GM19035 (cell line): Measurements from ENCODE around the gene SLC24A5.

Experiments
- ATAC-seq: cut with Tn5 transposase; IDR thresholded peaks from one replicate; pipeline ENCODE4 v1.9.1; 2021; ENCODE audit not compliant: unreplicated experiment

The SLC24A5 gene

GRCh38 chr15:48120745-48121144 is at the start of gene SLC24A5:
Gene SLC24A5 (plus strand): TSS chr15:48120990. CDS start chr15:48121045, 55 bp downstream.
- no peak for ATAC-seq

GRCh38 chr15:48072941-48073340 is 47.8 kb upstream of the SLC24A5 start:
- no peak for ATAC-seq

GRCh38 chr15:48073881-48074280 is 46.9 kb upstream of the SLC24A5 start:
- no peak for ATAC-seq

- ATAC-seq = no peak
These were observed 44.3 kb upstream of the SLC24A5 start for GRCh38 chr15:48076454-48076853.

- ATAC-seq = no peak
These were observed 43.1 kb upstream of the SLC24A5 start for GRCh38 chr15:48077616-48078184.

GRCh38 chr15:48084759-48085590 is 35.8 kb upstream of the SLC24A5 start:
- no peak for ATAC-seq

GRCh38 chr15:48085591-48085930 is 35.2 kb upstream of the SLC24A5 start:
- ATAC-seq = no peak

GRCh38 chr15:48086133-48086532 is 34.7 kb upstream of the SLC24A5 start:
- no peak for ATAC-seq

GRCh38 chr15:48086576-48086975 is 34.2 kb upstream of the SLC24A5 start:
- no peak for ATAC-seq

GRCh38 chr15:48087844-48088243 is 32.9 kb upstream of the SLC24A5 start:
- no peak for ATAC-seq

- no peak for ATAC-seq
These were observed 31.1 kb upstream of the SLC24A5 start for GRCh38 chr15:48089702-48090101.

GRCh38 chr15:48090115-48090514 is 30.7 kb upstream of the SLC24A5 start:
- ATAC-seq = no peak

GRCh38 chr15:48090666-48091065 is 30.1 kb upstream of the SLC24A5 start:
- ATAC-seq = no peak

GRCh38 chr15:48091522-48091921 is 29.3 kb upstream of the SLC24A5 start:
- ATAC-seq = no peak

GRCh38 chr15:48096355-48096786 is 24.4 kb upstream of the SLC24A5 start:
- peak; percentile 65 for ATAC-seq

GRCh38 chr15:48096813-48097212 is 24.0 kb upstream of the SLC24A5 start:
- ATAC-seq = no peak

GRCh38 chr15:48097264-48097663 is 23.5 kb upstream of the SLC24A5 start:
- ATAC-seq = no peak

- no peak for ATAC-seq
These were observed 19.3 kb upstream of the SLC24A5 start for GRCh38 chr15:48101376-48101961.

- ATAC-seq = no peak
These were observed 18.6 kb upstream of the SLC24A5 start for GRCh38 chr15:48102167-48102566.

- no peak for ATAC-seq
These were observed 17.1 kb upstream of the SLC24A5 start for GRCh38 chr15:48103647-48104046.

GRCh38 chr15:48105936-48106335 is 14.9 kb upstream of the SLC24A5 start:
- no peak for ATAC-seq

GRCh38 chr15:48109212-48109611 is 11.6 kb upstream of the SLC24A5 start:
- no peak for ATAC-seq
